Mesenchymal stem cell (in vitro differentiated cells and primary cell): ENCODE data around the gene PLCXD1.
A peak's percentile ranks its signal among the peaks of the same experiment; 100 is the strongest.
"Not testable (repeated sequence)": the region's sequence is repeated elsewhere in the genome, so short reads cannot be mapped to it uniquely, and the experiment has no call there.

Source experiments
- DNase-seq: peaks from one replicate; pipeline ENCODE4 v3.0.0-alpha.2; 2013
- H2AFZ ChIP-seq: one replicate; pipeline ENCODE4 v1.6.1; 2013; ENCODE audit warnings: low read depth, mild to moderate bottlenecking, control low read depth, inconsistent platforms, low read length, moderate library complexity
- H2AK5ac ChIP-seq: 2 replicates; pipeline ENCODE4 v1.6.1; 2013; ENCODE audit warnings: low read length, moderate library complexity, mild to moderate bottlenecking, inconsistent platforms; ENCODE audit not compliant: severe bottlenecking
- H2BK120ac ChIP-seq: one replicate; pipeline ENCODE4 v1.6.1; 2013; ENCODE audit warnings: low read depth, mild to moderate bottlenecking, inconsistent platforms, low read length, moderate library complexity
- H2BK12ac ChIP-seq, 2 experiments: one replicate each; pipeline ENCODE4 v1.6.1; 2013; ENCODE audit warnings: inconsistent platforms in 2 of 2, low read length in 2 of 2, mild to moderate bottlenecking in 2 of 2, moderate library complexity in 2 of 2, control low read depth in 1 of 2
- H2BK15ac ChIP-seq: one replicate; pipeline ENCODE4 v1.6.1; 2013; ENCODE audit warnings: mild to moderate bottlenecking, low read depth, inconsistent platforms; ENCODE audit not compliant: poor library complexity, severe bottlenecking
- H2BK5ac ChIP-seq: 2 replicates; pipeline ENCODE4 v1.6.1; 2013; ENCODE audit warnings: low read depth, mild to moderate bottlenecking, low read length, control low read depth, inconsistent platforms; ENCODE audit not compliant: poor library complexity, severe bottlenecking
- H3K14ac ChIP-seq, 2 experiments: one replicate each; pipeline ENCODE4 v1.6.1; 2013; ENCODE audit warnings: inconsistent platforms in 2 of 2, low read length in 2 of 2, control low read depth in 1 of 2, mild to moderate bottlenecking in 1 of 2, moderate library complexity in 1 of 2
- H3K18ac ChIP-seq, 2 experiments: one replicate each; pipeline ENCODE4 v1.6.1; 2013; ENCODE audit warnings: inconsistent platforms in 2 of 2, low read length in 2 of 2, control low read depth in 1 of 2, low read depth in 1 of 2, mild to moderate bottlenecking in 1 of 2
- H3K23ac ChIP-seq, 2 experiments: one replicate each; pipeline ENCODE4 v1.6.1; 2013; ENCODE audit warnings: inconsistent platforms in 2 of 2, low read length in 2 of 2, mild to moderate bottlenecking in 2 of 2, moderate library complexity in 2 of 2, control low read depth in 1 of 2
- H3K27ac ChIP-seq: 2 replicates; pipeline ENCODE4 v1.5.1; 2013; ENCODE audit warnings: mild to moderate bottlenecking, moderate library complexity, low read length, control low read depth, inconsistent platforms; ENCODE audit not compliant: poor library complexity, severe bottlenecking
- H3K27me3 ChIP-seq, 2 experiments: 2 replicates each; pipeline versions ENCODE4 v1.6.1 to v1.7.0; 2013; ENCODE audit warnings: low read length in 2 of 2, mild to moderate bottlenecking in 2 of 2, moderate library complexity in 2 of 2, control low read depth in 1 of 2, inconsistent platforms in 1 of 2; ENCODE audit not compliant: control insufficient read depth in 1 of 2, insufficient read depth in 1 of 2
- H3K36me3 ChIP-seq, 2 experiments: 2 replicates each; pipeline versions ENCODE4 v1.6.1 to v1.7.0; 2013; ENCODE audit warnings: low read length in 2 of 2, control low read depth in 1 of 2, inconsistent platforms in 1 of 2, low read depth in 1 of 2, mild to moderate bottlenecking in 1 of 2; ENCODE audit not compliant: insufficient read depth in 2 of 2, control insufficient read depth in 1 of 2
- H3K4ac ChIP-seq, 2 experiments: one replicate each; pipeline ENCODE4 v1.6.1; 2013; ENCODE audit warnings: inconsistent platforms in 2 of 2, low read length in 2 of 2, mild to moderate bottlenecking in 2 of 2, moderate library complexity in 2 of 2, control low read depth in 1 of 2, low read depth in 1 of 2
- H3K4me1 ChIP-seq: 2 replicates; pipeline ENCODE4 v1.6.1; 2013; ENCODE audit warnings: low read depth, low read length, control low read depth; ENCODE audit not compliant: control insufficient read depth, insufficient read depth
- H3K4me2 ChIP-seq: 2 replicates; pipeline ENCODE4 v1.6.1; 2013; ENCODE audit warnings: low read length, mild to moderate bottlenecking, inconsistent platforms; ENCODE audit not compliant: poor library complexity, severe bottlenecking
- H3K4me3 ChIP-seq, 2 experiments: 2 replicates each; pipeline versions ENCODE4 v1.5.1 to v1.7.0; 2013; ENCODE audit warnings: low read length in 2 of 2, mild to moderate bottlenecking in 2 of 2, control low read depth in 1 of 2, low read depth in 1 of 2; ENCODE audit not compliant: insufficient read depth in 1 of 2
- H3K79me1 ChIP-seq: replicated peaks from 2 replicates; pipeline ENCODE4 v1.6.1; 2013; ENCODE audit warnings: mild to moderate bottlenecking, control low read depth, low read length, inconsistent platforms; ENCODE audit not compliant: poor library complexity, severe bottlenecking
- H3K9ac ChIP-seq: 2 replicates; pipeline ENCODE4 v1.7.0; 2013; ENCODE audit warnings: mild to moderate bottlenecking, low read length, moderate library complexity
- H3K9me3 ChIP-seq: 2 replicates; pipeline ENCODE4 v1.7.0; 2013; ENCODE audit warnings: mild to moderate bottlenecking, low read length; ENCODE audit not compliant: control insufficient read depth
- H4K8ac ChIP-seq: one replicate; pipeline ENCODE4 v1.6.1; 2013; ENCODE audit warnings: inconsistent platforms, mild to moderate bottlenecking, low read length, moderate library complexity
- H4K91ac ChIP-seq: one replicate; pipeline ENCODE4 v1.6.1; 2013; ENCODE audit warnings: mild to moderate bottlenecking, low read length, inconsistent platforms
- WGBS: methylation state at CpG from one replicate; pipeline ENCODE4 v1.1.7; 2013; ENCODE audit warnings: mixed read lengths; 5-methylcytosine and 5-hydroxymethylcytosine counted together

Gene PLCXD1

GRCh38 chrX:261167-261918, 19.8 kb upstream of the PLCXD1 start:
- Histone ChIP-seq H3K4me1 (peaks cover 4% of the 10 kb centered on the region), H3K9me3 (no peaks in the 10 kb centered on the region), H2AK5ac (no peak overlapping the region), H3K14ac (peak overlapping the region in 1 of 2 experiments; percentile 5), H3K36me3 (no peaks in the 10 kb centered on the region), H3K4me2 (no peak overlapping the region), H3K79me1 (no peaks in the 10 kb centered on the region), H4K8ac (peak overlapping the region; percentile 81), H2AFZ (no peak overlapping the region), H3K9ac (peak overlapping the region; percentile 6), H3K18ac (peak overlapping the region; percentile 34 to 92), H3K27ac (no peak overlapping the region), H2BK12ac (peak overlapping the region in 1 of 2 experiments; percentile 4), H3K4me3 (peak overlapping the region in 1 of 2 experiments; percentile 23), H3K4ac (peak overlapping the region; percentile 3 to 46), H2BK5ac (no peak overlapping the region), H3K27me3 (peaks cover 0 to 3% of the 10 kb centered on the region in 2 experiments), H2BK120ac (peak overlapping the region; percentile 43), H3K23ac (no peak overlapping the region), H4K91ac (peak overlapping the region; percentile 86), H2BK15ac (no peak overlapping the region)
- peak; percentile 71 for DNase-seq
- WGBS = 27% methylated on average over 31 of the region's 32 CpGs

GRCh38 chrX:261919-262352, 19.2 kb upstream of the PLCXD1 start:
- Histone ChIP-seq H3K79me1 (no peaks in the 10 kb centered on the region), H3K4me3 (no peak overlapping the region), H3K27ac (no peak overlapping the region), H2BK120ac (no peak overlapping the region), H3K4ac (no peak overlapping the region), H3K23ac (no peak overlapping the region), H4K8ac (peak overlapping the region; percentile 36), H3K4me2 (no peak overlapping the region), H3K9ac (no peak overlapping the region), H4K91ac (no peak overlapping the region), H2BK12ac (no peak overlapping the region), H2BK15ac (no peak overlapping the region), H3K14ac (no peak overlapping the region), H2BK5ac (no peak overlapping the region), H3K18ac (peak overlapping the region in 1 of 2 experiments; percentile 92), H3K27me3 (peaks cover 0 to 3% of the 10 kb centered on the region in 2 experiments), H3K36me3 (no peaks in the 10 kb centered on the region), H3K9me3 (no peaks in the 10 kb centered on the region), H3K4me1 (peaks cover 4% of the 10 kb centered on the region), H2AFZ (no peak overlapping the region), H2AK5ac (no peak overlapping the region)
- 52% methylated on average over 11 of the region's 12 CpGs for WGBS
- DNase-seq = peak; percentile 45

- Histone ChIP-seq H3K79me1 (no peaks in the 10 kb centered on the region), H3K4me1 (peaks cover 4% of the 10 kb centered on the region), H4K8ac (peak overlapping the region; percentile 36), H3K23ac (no peak overlapping the region), H3K4ac (peak overlapping the region in 1 of 2 experiments; percentile 67), H3K4me3 (no peak overlapping the region), H2BK12ac (peak overlapping the region; percentile 21 to 77), H2BK15ac (no peak overlapping the region), H3K27ac (no peak overlapping the region), H3K4me2 (no peak overlapping the region), H3K18ac (peak overlapping the region in 1 of 2 experiments; percentile 34), H3K14ac (no peak overlapping the region), H2AK5ac (no peak overlapping the region), H3K9ac (no peak overlapping the region), H2AFZ (no peak overlapping the region), H4K91ac (no peak overlapping the region), H2BK5ac (no peak overlapping the region), H3K9me3 (no peaks in the 10 kb centered on the region), H3K27me3 (peaks cover 0 to 3% of the 10 kb centered on the region in 2 experiments), H3K36me3 (no peaks in the 10 kb centered on the region), H2BK120ac (peak overlapping the region; percentile 64)
- DNase-seq = no peak
- WGBS = 90% methylated on average over 12 of the region's 13 CpGs
Measured at GRCh38 chrX:262381-262909, 18.7 kb upstream of the PLCXD1 start.

- H3K27ac ChIP-seq, H3K9me3 ChIP-seq, H3K27me3 ChIP-seq, H3K79me1 ChIP-seq, H3K18ac ChIP-seq, H2BK12ac ChIP-seq, H3K14ac ChIP-seq, H3K9ac ChIP-seq, H3K4me2 ChIP-seq, H3K4me1 ChIP-seq, H3K23ac ChIP-seq, H3K4me3 ChIP-seq, H2AK5ac ChIP-seq, H2BK15ac ChIP-seq, H2AFZ ChIP-seq, H3K36me3 ChIP-seq, H2BK5ac ChIP-seq, DNase-seq, H4K8ac ChIP-seq: not testable (repeated sequence)
- H4K91ac ChIP-seq = peak overlapping the region; percentile 61
- H2BK120ac ChIP-seq = peak overlapping the region; percentile 73
- H3K4ac ChIP-seq = peak overlapping the region in 1 of 2 experiments; percentile 69
- WGBS = 93% methylated on average over 16 of the region's 16 CpGs
Measured at GRCh38 chrX:264006-264405, 17.2 kb upstream of the PLCXD1 start.
